ENCODE measurements around the gene BMX. TPM values are rescaled to one million over a fixed set of nuclear protein-coding genes. Genes with fewer than 3 reads are reported as not detected.
A peak's percentile ranks its signal among the peaks of the same experiment; 100 is the strongest.

BMX gene
- total and polyA plus RNA-seq, 2 donors (not counting 1 experiment from before 2014, with no cell fraction given): not detected

DNA sequence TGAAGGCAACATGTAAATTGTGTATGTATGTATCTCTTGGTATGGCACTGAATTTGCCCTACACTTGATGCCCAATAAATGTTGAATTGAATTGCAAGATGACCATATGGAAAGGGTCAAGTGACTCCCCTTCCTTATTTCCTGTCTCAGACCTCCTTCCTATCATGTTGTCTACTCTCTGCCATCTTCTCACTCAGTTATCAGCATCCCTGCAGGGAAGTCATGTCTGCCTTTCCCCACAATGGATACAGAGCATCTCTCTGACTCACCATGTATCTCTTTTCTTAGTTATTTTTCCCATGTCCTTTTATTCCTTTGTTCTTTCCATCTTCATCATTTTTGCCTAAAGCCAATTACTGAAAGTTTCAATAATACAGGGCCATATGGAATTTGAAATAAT, 22.5 kb downstream of the BMX start:
- no peak for TF ChIP-seq EZH2 (IDR thresholded peaks at IDR 0.05; ENCODE audit: low read length, missing control alignments)
- TF ChIP-seq, protein P1, sequence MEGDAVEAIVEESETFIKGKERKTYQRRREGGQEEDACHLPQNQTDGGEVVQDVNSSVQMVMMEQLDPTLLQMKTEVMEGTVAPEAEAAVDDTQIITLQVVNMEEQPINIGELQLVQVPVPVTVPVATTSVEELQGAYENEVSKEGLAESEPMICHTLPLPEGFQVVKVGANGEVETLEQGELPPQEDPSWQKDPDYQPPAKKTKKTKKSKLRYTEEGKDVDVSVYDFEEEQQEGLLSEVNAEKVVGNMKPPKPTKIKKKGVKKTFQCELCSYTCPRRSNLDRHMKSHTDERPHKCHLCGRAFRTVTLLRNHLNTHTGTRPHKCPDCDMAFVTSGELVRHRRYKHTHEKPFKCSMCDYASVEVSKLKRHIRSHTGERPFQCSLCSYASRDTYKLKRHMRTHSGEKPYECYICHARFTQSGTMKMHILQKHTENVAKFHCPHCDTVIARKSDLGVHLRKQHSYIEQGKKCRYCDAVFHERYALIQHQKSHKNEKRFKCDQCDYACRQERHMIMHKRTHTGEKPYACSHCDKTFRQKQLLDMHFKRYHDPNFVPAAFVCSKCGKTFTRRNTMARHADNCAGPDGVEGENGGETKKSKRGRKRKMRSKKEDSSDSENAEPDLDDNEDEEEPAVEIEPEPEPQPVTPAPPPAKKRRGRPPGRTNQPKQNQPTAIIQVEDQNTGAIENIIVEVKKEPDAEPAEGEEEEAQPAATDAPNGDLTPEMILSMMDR (conservative IDR thresholded peaks at IDR 0.05 in 1 of 2, IDR thresholded peaks at IDR 0.05 in 1 of 2; ENCODE audit: low read depth in 1 of 2, low read length in 2 of 2): no peak

DNA sequence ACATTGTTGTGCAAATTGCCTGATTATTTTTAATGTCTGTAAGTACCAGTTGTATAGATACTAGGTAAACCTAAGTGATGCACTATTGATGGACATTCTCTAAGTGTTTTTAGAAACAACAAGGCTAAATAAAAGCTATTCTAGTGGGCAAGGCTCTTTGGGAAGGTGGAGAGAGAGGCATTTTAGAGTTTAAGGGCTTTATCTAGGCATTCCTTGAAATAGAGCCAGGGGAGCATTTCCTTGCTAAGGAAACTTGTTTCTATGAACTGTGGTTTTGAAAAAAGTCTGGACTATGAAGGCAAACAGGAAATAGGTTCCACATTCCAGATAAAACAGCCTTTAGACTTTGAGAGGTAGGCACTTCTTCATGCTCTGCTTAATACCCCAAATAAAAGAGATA, 23.8 kb downstream of the BMX start:
- no peaks in the 10 kb centered on the region for H3K79me2 ChIP-seq (ENCODE audit: control insufficient read depth, insufficient read depth, low read length)
- DNase-seq (ENCODE audit: low read depth in 2 of 2): peak; percentile 6 to 78
- TF ChIP-seq EZH2 (IDR thresholded peaks at IDR 0.05; ENCODE audit: low read length, missing control alignments): no peak
- TF ChIP-seq, protein P1 (conservative IDR thresholded peaks at IDR 0.05 in 1 of 2, IDR thresholded peaks at IDR 0.05 in 1 of 2; ENCODE audit: low read depth in 1 of 2, low read length in 2 of 2): no peak
- no peaks in the 10 kb centered on the region for H3K27me3 ChIP-seq (ENCODE audit: control insufficient read depth, insufficient read depth, low read length)
- no peak overlapping the region for H3K4me3 ChIP-seq (replicated peaks in 1 of 4; ENCODE audit: control extremely low read depth in 1 of 4, insufficient read depth in 1 of 4, low read depth in 3 of 4, low read length in 4 of 4)
- H2AFZ ChIP-seq (ENCODE audit: low read length): no peak overlapping the region
- H3K4me1 ChIP-seq (ENCODE audit: control insufficient read depth, extremely low read depth, insufficient read depth, low read length): no peaks in the 10 kb centered on the region
- H3K27ac ChIP-seq (ENCODE audit: insufficient read depth, low read length): no peak overlapping the region
- no peak overlapping the region for H3K9ac ChIP-seq (ENCODE audit: insufficient read depth, low read length)
- no peaks in the 10 kb centered on the region for H3K9me3 ChIP-seq (ENCODE audit: control insufficient read depth, insufficient read depth, low read depth, low read length)
- H3K36me3 ChIP-seq (ENCODE audit: control insufficient read depth, insufficient read depth, low read length): no peaks in the 10 kb centered on the region
- no peaks in the 10 kb centered on the region for H4K20me1 ChIP-seq (ENCODE audit: control insufficient read depth, extremely low read depth, insufficient read depth, low read length)
- H3K4me2 ChIP-seq (ENCODE audit: extremely low read depth, insufficient read depth, low read length): no peak overlapping the region

More for the DNA sequence above, 22.5 kb downstream of the BMX start:
- no peak overlapping the region for H3K4me3 ChIP-seq (replicated peaks in 1 of 4; ENCODE audit: control extremely low read depth in 1 of 4, insufficient read depth in 1 of 4, low read depth in 3 of 4, low read length in 4 of 4)
- no peaks in the 10 kb centered on the region for H3K9me3 ChIP-seq (ENCODE audit: control insufficient read depth, insufficient read depth, low read depth, low read length)
- H3K4me1 ChIP-seq (ENCODE audit: control insufficient read depth, extremely low read depth, insufficient read depth, low read length): no peaks in the 10 kb centered on the region
- H3K79me2 ChIP-seq (ENCODE audit: control insufficient read depth, insufficient read depth, low read length): no peaks in the 10 kb centered on the region
- H3K27me3 ChIP-seq (ENCODE audit: control insufficient read depth, insufficient read depth, low read length): no peaks in the 10 kb centered on the region
- no peaks in the 10 kb centered on the region for H4K20me1 ChIP-seq (ENCODE audit: control insufficient read depth, extremely low read depth, insufficient read depth, low read length)
- DNase-seq (ENCODE audit: low read depth in 2 of 2): no peak
- no peak overlapping the region for H3K9ac ChIP-seq (ENCODE audit: insufficient read depth, low read length)
- H3K27ac ChIP-seq (ENCODE audit: insufficient read depth, low read length): no peak overlapping the region
- H2AFZ ChIP-seq (ENCODE audit: low read length): no peak overlapping the region
- H3K36me3 ChIP-seq (ENCODE audit: control insufficient read depth, insufficient read depth, low read length): no peaks in the 10 kb centered on the region
- H3K4me2 ChIP-seq (ENCODE audit: extremely low read depth, insufficient read depth, low read length): no peak overlapping the region

DNA sequence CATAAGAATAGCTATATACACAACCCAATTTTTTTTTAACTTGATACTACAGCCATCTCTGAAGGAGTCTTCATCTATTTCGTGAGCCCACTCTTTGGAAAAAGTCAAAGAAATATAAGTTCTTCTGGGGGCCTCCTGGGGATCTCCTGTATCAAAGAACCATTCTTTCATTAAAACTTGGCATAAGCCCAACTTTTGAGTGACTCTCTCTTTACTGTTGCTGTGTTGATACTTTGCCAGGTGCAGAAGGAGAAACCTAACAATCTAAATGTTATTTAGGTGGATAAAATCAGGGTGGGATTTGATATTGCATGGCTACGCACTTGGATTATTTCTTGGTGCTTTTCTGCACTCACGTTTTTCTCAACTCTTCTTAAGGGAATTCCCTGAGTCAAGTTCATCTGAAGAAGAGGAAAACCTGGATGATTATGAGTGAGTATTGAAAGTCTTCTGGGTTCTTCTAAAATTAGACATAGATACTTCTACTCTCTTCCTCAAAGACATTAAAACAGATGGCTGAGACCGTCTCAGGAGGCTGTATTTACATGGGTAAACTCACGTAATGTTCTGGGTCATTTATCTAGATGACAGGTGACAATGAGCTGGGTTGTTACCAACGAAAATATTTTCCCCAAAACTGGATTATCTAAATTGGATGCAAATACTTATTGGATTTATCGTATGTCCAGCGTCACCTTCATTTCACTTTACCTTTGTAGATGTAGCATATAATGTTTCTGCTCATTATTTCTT, 25.2 kb downstream of the BMX start:
- no peaks in the 10 kb centered on the region for H3K36me3 ChIP-seq (ENCODE audit: control insufficient read depth, insufficient read depth, low read length)
- no peak overlapping the region for H2AFZ ChIP-seq (ENCODE audit: low read length)
- H3K4me3 ChIP-seq (replicated peaks in 1 of 4; ENCODE audit: control extremely low read depth in 1 of 4, insufficient read depth in 1 of 4, low read depth in 3 of 4, low read length in 4 of 4): no peak overlapping the region
- H3K9ac ChIP-seq (ENCODE audit: insufficient read depth, low read length): no peak overlapping the region
- no peaks in the 10 kb centered on the region for H3K27me3 ChIP-seq (ENCODE audit: control insufficient read depth, insufficient read depth, low read length)
- H3K27ac ChIP-seq (ENCODE audit: insufficient read depth, low read length): no peak overlapping the region
- TF ChIP-seq, protein P1 (conservative IDR thresholded peaks at IDR 0.05 in 1 of 2, IDR thresholded peaks at IDR 0.05 in 1 of 2; ENCODE audit: low read depth in 1 of 2, low read length in 2 of 2): no peak
- TF ChIP-seq EZH2 (IDR thresholded peaks at IDR 0.05; ENCODE audit: low read length, missing control alignments): no peak
- H3K79me2 ChIP-seq (ENCODE audit: control insufficient read depth, insufficient read depth, low read length): no peaks in the 10 kb centered on the region
- no peak overlapping the region for H3K4me2 ChIP-seq (ENCODE audit: extremely low read depth, insufficient read depth, low read length)
- no peaks in the 10 kb centered on the region for H3K9me3 ChIP-seq (ENCODE audit: control insufficient read depth, insufficient read depth, low read depth, low read length)
- no peaks in the 10 kb centered on the region for H3K4me1 ChIP-seq (ENCODE audit: control insufficient read depth, extremely low read depth, insufficient read depth, low read length)
- no peak for DNase-seq (ENCODE audit: low read depth in 2 of 2)
- H4K20me1 ChIP-seq (ENCODE audit: control insufficient read depth, extremely low read depth, insufficient read depth, low read length): no peaks in the 10 kb centered on the region
